Endothelial cell of umbilical vein (primary cell): ENCODE results near the gene GNAS-AS1. TPM values are rescaled to one million over a fixed set of nuclear protein-coding genes. Genes with fewer than 3 reads are reported as not detected.

Experiments used
- BruUV-seq: library from RNA; stranded (reverse); fragments of 400-500 nt; replicated peaks from 2 replicates; lab custom pipeline; 2021; lab: Mats Ljungman, UMichigan
- CTCF ChIA-PET: fragments of 300-600, 350-600 bp; sonication (Branson Sonifier 250); formaldehyde crosslinking; loops from one replicate; lab custom pipeline; 2021; ENCODE audit warnings: antibody characterized with exemption, inconsistent platforms; lab: Charles Lee
- POLR2A ChIA-PET: fragments of 300-600, 350-600 bp; sonication (Branson Sonifier 250); formaldehyde crosslinking; loops from one replicate; lab custom pipeline; 2021; ENCODE audit warnings: antibody characterized with exemption, inconsistent platforms; lab: Charles Lee
- DNase-seq: peaks from one replicate; pipeline ENCODE4 v3.0.0-alpha.2; 2011; ENCODE audit warnings: low read depth, low spot score
- FAIRE-seq: peaks from 2 replicates; lab custom pipeline; 2011; peaks lifted over from hg19 to GRCh38; lab: Jason Lieb, UNC
- H2AFZ ChIP-seq: 2 replicates; pipeline ENCODE4 v1.6.0; 2012; ENCODE audit warnings: low read depth, low read length, control low read depth, inconsistent platforms
- H3K27ac ChIP-seq: 2 replicates; pipeline ENCODE4 v1.5.1; 2011; ENCODE audit warnings: low read depth, mild to moderate bottlenecking, control low read depth, low read length, moderate library complexity; ENCODE audit not compliant: insufficient read depth
- H3K27me3 ChIP-seq, 2 experiments: 2 replicates each; pipeline versions ENCODE4 v1.6.0 to v1.6.1; 2011; ENCODE audit warnings: low read length in 2 of 2, mixed read lengths in 1 of 2; ENCODE audit not compliant: control insufficient read depth in 2 of 2, insufficient read depth in 2 of 2
- H3K36me3 ChIP-seq, 2 experiments: 2 replicates in 1 of 2; 3 replicates in 1 of 2; pipeline ENCODE4 v1.5.1; 2011; ENCODE audit warnings: low read length in 2 of 2, mild to moderate bottlenecking in 1 of 2, moderate library complexity in 1 of 2; ENCODE audit not compliant: control insufficient read depth in 2 of 2, insufficient read depth in 2 of 2; ENCODE audit errors: extremely low read depth in 1 of 2
- H3K4me1 ChIP-seq: 3 replicates; pipeline ENCODE4 v1.5.1; 2011; ENCODE audit warnings: mild to moderate bottlenecking, low read length; ENCODE audit not compliant: control insufficient read depth, insufficient read depth; ENCODE audit errors: extremely low read depth
- H3K4me2 ChIP-seq: 2 replicates; pipeline ENCODE4 v1.6.1; 2011; ENCODE audit warnings: low read length, control low read depth, mixed read lengths; ENCODE audit not compliant: insufficient read depth
- H3K4me3 ChIP-seq, 3 experiments: fragments of 200-600 bp in 1 of 3; sonication (generic), shearing (Covaris generic) in 1 of 3; replicated peaks in 1 of 3; 2 replicates each; pipeline ENCODE4 v1.5.1; 2011 to 2016; ENCODE audit warnings: control low read depth in 3 of 3, low read length in 3 of 3, mild to moderate bottlenecking in 2 of 3, inconsistent platforms in 1 of 3, low read depth in 1 of 3, moderate library complexity in 1 of 3; ENCODE audit not compliant: insufficient read depth in 1 of 3
- H3K79me2 ChIP-seq: 2 replicates; pipeline ENCODE4 v1.6.0; 2012; ENCODE audit warnings: low read length, inconsistent platforms; ENCODE audit not compliant: control insufficient read depth, insufficient read depth
- H3K9ac ChIP-seq: replicated peaks from 2 replicates; pipeline ENCODE3; 2011; ENCODE audit warnings: low read length, control low read depth; ENCODE audit not compliant: insufficient read depth; ENCODE audit errors: extremely low read depth
- H3K9me1 ChIP-seq: replicated peaks from 3 replicates; pipeline ENCODE4 v1.6.0; 2011; ENCODE audit warnings: mild to moderate bottlenecking, low read length; ENCODE audit not compliant: control insufficient read depth, insufficient read depth; ENCODE audit errors: extremely low read depth
- H3K9me3 ChIP-seq: replicated peaks from 2 replicates; pipeline ENCODE4 v1.5.1; 2012; ENCODE audit warnings: low read length, inconsistent platforms; ENCODE audit not compliant: control insufficient read depth, insufficient read depth
- H4K20me1 ChIP-seq: replicated peaks from 2 replicates; pipeline ENCODE3; 2011; ENCODE audit warnings: mild to moderate bottlenecking, low read length; ENCODE audit not compliant: control insufficient read depth, insufficient read depth; ENCODE audit errors: extremely low read depth
- CTCF ChIP-seq, 2 donors: IDR thresholded peaks; 1 replicate in 1 of 2; 2 replicates in 1 of 2; pipeline ENCODE4 v1.5.1; 2011; ENCODE audit warnings: low read length in 2 of 2, mild to moderate bottlenecking in 2 of 2, moderate library complexity in 2 of 2, control low read depth in 1 of 2, inconsistent platforms in 1 of 2, low read depth in 1 of 2; ENCODE audit not compliant: insufficient read depth in 1 of 2; ENCODE audit errors: extremely low read depth in 1 of 2
- EZH2 ChIP-seq: IDR thresholded peaks from 2 replicates; pipeline ENCODE4 v1.6.1; 2012; ENCODE audit warnings: borderline replicate concordance, low read depth, mild to moderate bottlenecking, moderate library complexity, low read length, inconsistent platforms; ENCODE audit not compliant: severe bottlenecking
- FOS ChIP-seq: IDR thresholded peaks from 2 replicates; pipeline ENCODE4 v1.6.1; 2011; ENCODE audit warnings: mild to moderate bottlenecking, low read length, moderate library complexity, borderline replicate concordance; ENCODE audit not compliant: insufficient read depth
- GATA2 ChIP-seq: IDR thresholded peaks from 2 replicates; pipeline ENCODE4 v1.7.0; 2011; ENCODE audit warnings: low read depth, mild to moderate bottlenecking, moderate library complexity, mixed read lengths, low read length; ENCODE audit not compliant: insufficient read length, insufficient read depth
- JUN ChIP-seq: IDR thresholded peaks from 2 replicates; pipeline ENCODE4 v1.6.1; 2011; ENCODE audit warnings: borderline replicate concordance, low read depth; ENCODE audit not compliant: insufficient read length, insufficient read depth
- MAX ChIP-seq: IDR thresholded peaks from 2 replicates; pipeline ENCODE4 v1.6.1; 2011; ENCODE audit not compliant: insufficient read depth, insufficient read length
- MYC ChIP-seq: IDR thresholded peaks from one replicate; pipeline ENCODE4 v1.6.1; 2011; ENCODE audit warnings: mild to moderate bottlenecking, low read depth, low read length
- POLR2A ChIP-seq: IDR thresholded peaks from 2 replicates; pipeline ENCODE4 v1.6.1; 2012; ENCODE audit warnings: low read depth, mild to moderate bottlenecking, control low read depth, low read length
- POLR2AphosphoS5 ChIP-seq: IDR thresholded peaks from 2 replicates; pipeline ENCODE4 v1.6.1; 2012; ENCODE audit warnings: low read depth, mild to moderate bottlenecking, control low read depth, low read length, moderate library complexity; ENCODE audit not compliant: insufficient read depth
- dilution Hi-C: fragments of 300-500 bp; cut with MboI; formaldehyde crosslinking; loops from one replicate; pipeline ENCODE4 v1.15.0; 2019; ENCODE audit warnings: low sequenced_read_pairs; ENCODE audit not compliant: extremely low pct_ligation_motif_present
- intact Hi-C: fragments of 100-400 bp; cut with micrococcal nuclease; formaldehyde crosslinking; loops from one replicate; pipeline ENCODE4 v1.10.0; 2022
- polyA plus RNA-seq, 4 experiments: library from polyadenylated mRNA; depleted of rRNA in 3 of 4; stranded (reverse) in 3 of 4; unstranded in 1 of 4; fragments of >200 nt; gene quantifications; 2 replicates each; pipeline versions ENCODE4 v1.2.1 to v1.2.3, GENCODE V29; 2011 to 2012; ENCODE audit warnings: missing spikeins in 1 of 4
- total RNA-seq: library from RNA; stranded (reverse); gene quantifications from 2 replicates; pipeline ENCODE4 v1.2.3, GENCODE V29; 2021

The GNAS-AS1 gene
- total and polyA plus RNA-seq, 2 donors (not counting 3 experiments of a cell fraction or from before 2014, with no cell fraction given) = 0.11 to 0.58 TPM

GRCh38 chr20:58797371-58798338 lies 53.0 kb downstream of the GNAS-AS1 start:
- no peaks in the 10 kb centered on the region for H3K9me1 ChIP-seq
- H3K36me3 ChIP-seq = no peaks in the 10 kb centered on the region
- no peaks in the 10 kb centered on the region for H3K79me2 ChIP-seq
- CTCF ChIA-PET = no interaction called here
- no peak overlapping the region for H3K4me2 ChIP-seq
- no peak for FAIRE-seq
- H3K9me3 ChIP-seq = no peaks in the 10 kb centered on the region
- no peaks in the 10 kb centered on the region for H3K4me1 ChIP-seq
- H3K9ac ChIP-seq = no peak overlapping the region
- POLR2A ChIA-PET = no interaction called here
- dilution Hi-C loops (no loop called here), intact Hi-C loops (no loop called here)
- no TSS peak for BruUV-seq
- no peak overlapping the region for H2AFZ ChIP-seq
- no peak overlapping the region for H3K4me3 ChIP-seq
- no peak for DNase-seq
- H3K27me3 ChIP-seq = no peaks in the 10 kb centered on the region
- no peak for TF ChIP-seq MAX
- TF ChIP-seq CTCF (IDR thresholded peaks at IDR 0.05; ENCODE audit: extremely low read depth in 1 of 2, insufficient read depth in 1 of 2, low read depth in 1 of 2, low read length in 2 of 2) = no peak
- no peak for TF ChIP-seq GATA2
- TF ChIP-seq JUN = no peak
- TF ChIP-seq POLR2A = no peak
- no peak for TF ChIP-seq FOS
- no peak for TF ChIP-seq EZH2
- TF ChIP-seq MYC = no peak
- TF ChIP-seq POLR2AphosphoS5 = no peak
- H4K20me1 ChIP-seq = no peaks in the 10 kb centered on the region
- no peak overlapping the region for H3K27ac ChIP-seq
